ENCODE measurements around the gene SPOCD1.

The SPOCD1 gene

DNA sequence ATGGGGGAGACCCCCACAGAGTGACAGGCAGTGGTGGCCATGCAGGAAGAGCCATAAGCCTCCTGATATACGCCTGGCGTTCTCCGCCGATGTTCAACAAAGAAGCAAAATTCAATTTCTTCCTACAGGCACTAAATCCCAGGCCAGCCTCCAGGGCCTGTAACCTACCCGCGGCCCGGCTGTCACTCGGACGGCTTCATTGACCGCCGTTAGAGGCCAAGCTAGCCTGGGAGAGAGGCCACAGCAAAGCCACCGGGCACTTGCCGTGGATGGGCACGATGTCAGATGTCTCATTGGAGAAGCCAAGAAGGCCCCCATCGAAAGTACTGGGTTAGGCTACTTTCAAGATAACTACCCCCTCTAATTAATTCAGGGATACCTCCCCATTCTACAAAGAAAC, 61.4 kb downstream of the SPOCD1 start:
- no peak for DNase-seq

DNA sequence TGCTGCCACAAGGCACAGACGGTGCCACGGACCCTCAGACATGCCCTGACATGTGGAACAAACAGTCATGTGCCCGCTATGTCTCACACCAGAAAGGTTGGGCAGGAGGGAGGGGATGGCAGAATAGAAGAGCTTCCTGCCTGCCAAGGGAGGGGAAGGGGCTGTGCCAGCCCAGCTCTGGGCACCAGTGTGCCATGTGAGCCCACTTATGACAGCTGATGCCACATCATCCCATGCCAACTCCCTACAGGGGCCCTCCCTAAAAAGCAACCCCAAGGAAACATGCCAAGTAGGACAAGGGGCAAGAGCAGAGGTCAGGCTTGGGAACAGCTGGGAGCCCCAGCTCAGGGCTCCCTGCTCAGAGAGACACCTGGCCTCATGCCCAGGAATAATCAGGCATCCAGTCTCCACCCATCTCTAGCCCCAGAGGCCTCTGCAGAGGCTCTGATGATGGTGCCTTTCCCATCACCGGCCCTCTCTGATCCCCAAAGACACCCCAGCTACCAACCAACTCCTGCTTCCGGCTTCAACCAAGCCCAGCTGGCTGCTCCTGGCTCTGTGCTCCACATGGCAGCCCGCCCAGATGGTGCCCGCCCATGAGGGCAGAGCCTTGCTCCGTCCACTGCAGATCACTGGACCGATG, 62.0 kb downstream of the SPOCD1 start:
- no peak for DNase-seq

DNA sequence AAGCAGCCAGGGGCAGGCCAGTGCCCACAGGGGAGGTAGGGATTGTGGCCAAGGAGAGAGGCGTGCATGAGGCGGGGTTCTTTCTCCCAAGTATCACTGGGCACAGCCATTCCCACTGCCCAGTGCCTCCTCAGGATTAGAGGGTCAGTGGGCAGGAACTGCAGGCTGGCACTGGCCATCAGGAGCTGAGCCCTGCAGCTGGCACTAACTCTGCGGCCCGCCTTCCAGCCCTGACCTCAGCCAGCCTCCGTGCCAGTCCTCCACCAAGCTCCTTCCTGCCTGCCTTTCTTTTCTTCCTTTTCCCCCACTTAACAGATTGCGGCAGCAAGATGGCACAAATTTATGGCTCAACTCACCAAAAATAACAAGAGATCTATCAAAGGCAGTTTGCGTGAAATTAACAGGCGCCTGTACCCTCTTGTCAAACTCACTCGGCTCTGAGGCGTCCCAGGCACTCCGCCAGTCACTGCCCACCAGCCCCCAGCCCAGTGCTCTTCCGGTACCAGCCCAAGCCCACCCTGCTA, 62.8 kb downstream of the SPOCD1 start:
- DNase-seq: no peak

DNA sequence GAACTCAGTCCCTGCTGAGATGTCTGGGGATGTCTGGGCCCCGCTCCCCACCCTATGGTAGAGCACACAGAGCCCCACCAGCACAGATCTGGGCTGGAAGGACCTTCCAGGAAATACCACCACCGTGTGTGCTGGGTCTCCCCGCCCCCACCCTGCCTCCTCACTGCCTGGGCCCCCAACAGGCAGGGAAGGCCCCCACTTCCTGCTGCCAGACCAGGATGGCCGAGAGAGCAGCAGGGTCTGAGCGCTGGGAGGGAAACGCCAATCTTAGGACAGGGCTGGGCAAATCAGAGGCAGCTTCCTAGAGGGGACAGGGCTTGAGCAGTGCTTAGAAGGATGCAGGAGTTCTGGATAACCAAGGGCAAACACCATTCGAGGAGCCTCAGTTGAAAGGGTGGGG, 63.6 kb downstream of the SPOCD1 start:
- no peak for DNase-seq

DNA sequence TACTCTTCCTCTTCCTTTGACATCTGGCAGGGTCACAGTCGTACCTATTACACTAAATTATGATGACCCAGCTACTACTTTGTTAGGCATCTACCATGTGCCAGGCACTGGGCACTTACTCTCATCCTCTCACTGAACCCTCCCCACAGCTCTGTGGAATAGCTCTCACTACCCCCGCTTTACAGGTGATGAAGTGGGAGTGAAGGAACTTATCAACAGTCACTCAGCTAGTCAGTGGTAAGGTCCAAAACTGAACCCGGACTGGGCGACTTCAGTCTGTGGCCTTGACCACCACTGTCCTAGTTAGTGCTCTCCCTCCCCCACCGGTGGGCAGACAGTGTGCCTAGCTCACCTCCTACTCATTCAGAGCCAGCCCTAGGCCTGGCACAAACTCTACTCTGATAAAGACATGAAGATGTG, 64.0 kb downstream of the SPOCD1 start:
- no peak for DNase-seq

DNA sequence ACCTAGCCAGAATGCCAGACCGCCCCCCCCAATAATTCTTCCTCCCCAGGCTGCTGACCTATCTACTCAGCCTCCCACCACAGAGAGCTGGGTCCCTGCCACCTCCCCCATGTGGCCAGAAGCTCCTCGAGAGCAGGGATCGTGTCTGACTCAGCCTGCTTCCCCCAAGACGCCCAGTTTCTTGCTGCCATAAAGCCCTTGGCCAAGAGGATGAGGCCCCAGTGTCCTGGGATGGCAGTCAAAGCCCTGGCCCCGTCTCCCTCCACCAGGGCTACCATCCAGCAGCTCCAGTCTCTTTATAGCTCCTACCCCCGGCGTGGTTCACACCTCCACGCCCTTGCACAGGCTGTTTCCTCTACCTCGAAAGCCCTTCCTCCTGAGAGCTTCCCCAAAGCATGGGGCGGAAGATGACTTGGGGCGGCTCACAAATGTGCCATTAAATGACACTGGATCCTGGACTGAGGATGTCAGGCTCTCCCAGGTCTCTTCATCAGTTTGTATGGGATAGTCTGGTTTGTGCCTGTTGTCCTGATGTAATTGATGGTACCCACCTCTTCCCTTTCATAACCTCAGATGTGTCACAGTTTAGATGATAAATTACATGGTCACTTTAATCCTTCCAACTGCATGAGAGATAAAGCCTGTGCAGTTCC, 64.8 kb downstream of the SPOCD1 start:
- peak; percentile 45 to 50 for DNase-seq

DNA sequence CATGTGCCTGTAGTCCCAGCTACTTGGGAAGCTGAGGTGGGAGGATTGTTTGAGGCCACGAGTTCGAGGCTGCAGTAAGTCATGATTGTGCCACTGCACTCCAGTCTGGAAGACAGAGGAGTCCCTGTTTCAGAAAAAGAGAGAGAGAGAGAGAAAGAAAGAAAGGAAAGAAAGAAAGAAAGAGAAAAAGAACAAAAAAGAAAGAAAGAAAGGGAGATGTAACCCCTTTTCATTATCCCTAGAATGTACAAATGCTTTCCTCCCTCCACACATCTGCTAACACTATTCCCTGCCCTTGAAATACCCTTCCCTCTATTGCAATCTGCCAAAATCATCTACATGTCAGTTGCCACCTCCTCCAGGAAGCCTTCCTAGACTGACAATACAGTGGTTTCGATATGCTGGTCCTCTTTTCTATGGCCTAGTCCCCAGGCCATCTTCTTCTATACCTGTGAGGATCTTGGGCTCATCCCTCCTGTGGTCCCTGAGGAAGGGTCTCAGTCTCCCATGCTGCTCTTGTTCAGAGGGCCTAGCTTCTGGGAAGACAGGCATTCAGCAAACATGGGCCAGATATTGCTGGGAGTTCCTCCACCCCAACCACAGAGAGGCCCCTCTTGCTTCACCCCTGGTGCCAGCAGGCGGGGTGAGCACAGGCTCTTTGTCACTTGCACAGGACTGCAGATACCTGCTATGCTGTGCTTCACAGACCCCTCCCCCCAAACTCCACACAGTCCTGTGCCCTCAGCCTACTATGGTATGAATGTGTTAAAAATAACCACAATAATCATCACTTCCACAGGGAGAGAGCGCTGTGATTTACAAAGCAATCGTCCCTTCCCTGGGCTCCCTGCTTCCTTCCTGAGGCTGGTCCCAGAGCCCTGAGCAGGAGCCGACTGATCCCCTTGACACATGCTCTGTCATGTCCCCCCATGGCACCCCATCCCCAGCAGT, 65.8 kb downstream of the SPOCD1 start:
- DNase-seq: no peak

DNA sequence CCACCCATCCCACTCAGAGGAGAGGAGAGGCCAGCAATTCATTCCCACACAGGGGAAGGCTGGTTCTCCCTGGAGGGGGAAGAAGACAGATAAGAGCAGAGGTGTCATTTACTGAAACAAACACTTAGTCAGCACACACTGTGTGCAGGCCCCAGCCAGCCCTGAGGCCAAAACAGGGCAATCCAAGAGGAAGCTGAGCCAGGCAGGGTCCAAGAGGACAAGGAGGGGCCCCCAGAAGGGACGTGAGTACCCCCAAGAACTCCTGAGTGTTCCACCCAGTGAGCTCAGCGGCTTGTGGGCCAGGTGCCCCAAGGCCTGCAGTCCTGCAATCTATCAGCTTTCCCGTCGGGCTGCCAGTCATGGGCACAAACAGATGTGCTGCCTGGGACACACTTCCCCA, 67.5 kb downstream of the SPOCD1 start:
- no peak for DNase-seq

DNA sequence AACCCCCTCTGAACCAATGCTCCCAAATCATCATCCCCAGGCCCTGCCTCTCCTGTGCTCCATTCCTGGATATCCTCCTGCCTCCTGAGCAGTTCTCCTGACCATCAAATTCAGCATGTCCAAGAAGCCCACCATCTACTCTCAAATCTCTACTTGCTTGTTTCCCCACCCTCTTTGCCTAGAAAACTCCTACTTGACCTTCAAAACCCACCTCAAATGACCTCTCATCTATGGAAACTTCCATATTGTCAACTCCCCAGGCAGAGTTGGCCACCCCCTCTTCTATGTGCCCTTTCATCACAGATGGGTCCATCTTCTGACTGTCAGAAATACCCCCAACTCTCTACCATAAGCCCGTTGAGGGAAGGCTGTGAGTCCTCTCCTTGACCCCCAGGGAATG, 68.5 kb downstream of the SPOCD1 start:
- no peak for DNase-seq

DNA sequence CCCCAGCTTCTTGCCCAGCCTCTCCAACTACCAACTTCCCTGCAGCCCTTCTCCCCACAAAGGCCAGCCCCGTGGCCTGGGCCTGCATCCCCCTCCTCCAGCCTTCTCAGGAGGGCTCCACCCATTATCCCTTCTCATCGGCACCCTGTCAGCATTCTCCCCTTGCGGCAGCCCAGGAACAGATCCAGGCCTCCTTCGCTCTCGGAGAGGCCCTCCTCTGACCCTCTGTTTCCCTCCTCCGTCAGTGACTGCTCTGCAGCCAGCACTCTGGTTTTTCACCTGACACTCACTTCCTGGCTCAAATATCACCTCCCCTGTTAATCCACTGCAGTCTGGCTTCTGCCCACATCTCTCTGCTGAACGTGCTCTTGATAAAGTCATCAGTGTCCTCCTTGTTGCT, 69.1 kb downstream of the SPOCD1 start:
- DNase-seq: no peak

DNA sequence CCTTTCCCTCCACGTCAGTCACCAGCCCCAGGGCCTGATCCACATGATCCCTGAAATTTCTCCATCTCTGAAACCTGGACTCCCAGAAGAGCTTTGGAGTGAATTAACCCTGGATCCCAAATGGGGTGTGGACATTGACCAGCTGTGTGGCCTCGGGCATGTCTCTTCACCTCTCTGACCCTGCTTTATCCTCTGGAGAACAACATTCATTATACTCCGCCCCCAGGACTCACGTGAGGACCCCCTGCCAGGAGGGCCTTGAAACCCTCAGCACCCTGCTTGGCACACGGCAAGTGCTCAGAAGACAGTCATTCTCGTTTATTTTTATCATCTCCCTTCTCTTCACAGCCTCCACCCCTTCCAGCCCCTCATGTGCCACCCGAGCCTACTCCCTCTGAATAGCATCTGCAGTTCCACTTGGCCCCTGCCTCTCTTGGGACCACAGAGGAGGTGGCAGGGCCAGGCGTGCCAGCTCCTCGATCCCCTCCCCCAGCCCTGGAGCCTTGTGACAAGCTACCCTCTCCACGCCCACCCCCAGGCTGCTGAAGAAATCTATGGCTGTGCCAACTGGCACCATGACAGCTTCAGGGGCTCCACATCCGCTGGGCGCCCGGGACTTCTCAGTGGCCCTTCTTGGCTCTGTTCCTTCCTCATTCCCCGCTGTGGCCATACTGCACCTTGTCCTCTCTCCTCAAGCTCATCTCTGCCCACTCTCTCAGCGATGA, 69.7 kb downstream of the SPOCD1 start:
- no peak for DNase-seq

DNA sequence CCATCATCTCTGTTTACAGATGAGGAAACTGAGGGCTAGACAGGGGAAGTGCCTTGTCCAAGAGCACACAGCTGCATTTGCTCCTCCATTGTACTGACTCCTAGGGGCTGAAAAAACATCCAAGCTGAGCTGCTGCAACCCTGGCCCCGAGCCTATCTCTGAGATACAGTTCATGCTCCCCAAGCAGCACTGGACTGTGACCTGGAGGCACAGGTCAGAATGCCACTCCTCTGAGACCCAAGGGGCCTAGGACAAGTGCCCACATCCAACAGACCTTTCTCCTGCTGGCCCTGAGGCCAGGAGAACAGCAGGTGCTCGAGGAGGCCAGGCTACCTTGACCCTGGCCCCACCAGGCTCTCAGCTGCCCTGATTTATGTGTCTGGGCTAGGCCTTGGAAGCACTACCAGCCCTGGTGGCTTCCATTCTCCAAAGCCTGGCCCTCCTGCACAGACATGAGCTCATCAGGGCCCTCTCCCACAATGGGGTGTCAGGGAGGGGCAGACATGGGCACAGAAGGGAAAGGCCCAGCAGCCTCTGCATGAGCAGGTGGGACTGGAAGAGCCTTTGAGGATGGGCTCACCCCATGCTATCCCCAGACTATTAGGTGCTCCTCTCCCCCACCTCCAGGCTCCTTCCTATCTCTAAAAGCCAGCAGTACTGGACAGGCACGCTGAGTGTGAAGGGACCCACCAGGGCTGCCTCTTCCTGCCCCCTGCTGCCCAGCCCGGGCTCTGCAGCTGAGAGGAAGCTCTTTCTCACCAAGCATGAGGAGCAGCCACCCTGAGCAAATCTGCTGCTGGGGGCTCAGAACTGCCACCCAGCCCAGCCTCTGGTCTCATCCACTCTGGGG, 70.5 kb downstream of the SPOCD1 start:
- DNase-seq: peak; percentile 52 to 60

DNA sequence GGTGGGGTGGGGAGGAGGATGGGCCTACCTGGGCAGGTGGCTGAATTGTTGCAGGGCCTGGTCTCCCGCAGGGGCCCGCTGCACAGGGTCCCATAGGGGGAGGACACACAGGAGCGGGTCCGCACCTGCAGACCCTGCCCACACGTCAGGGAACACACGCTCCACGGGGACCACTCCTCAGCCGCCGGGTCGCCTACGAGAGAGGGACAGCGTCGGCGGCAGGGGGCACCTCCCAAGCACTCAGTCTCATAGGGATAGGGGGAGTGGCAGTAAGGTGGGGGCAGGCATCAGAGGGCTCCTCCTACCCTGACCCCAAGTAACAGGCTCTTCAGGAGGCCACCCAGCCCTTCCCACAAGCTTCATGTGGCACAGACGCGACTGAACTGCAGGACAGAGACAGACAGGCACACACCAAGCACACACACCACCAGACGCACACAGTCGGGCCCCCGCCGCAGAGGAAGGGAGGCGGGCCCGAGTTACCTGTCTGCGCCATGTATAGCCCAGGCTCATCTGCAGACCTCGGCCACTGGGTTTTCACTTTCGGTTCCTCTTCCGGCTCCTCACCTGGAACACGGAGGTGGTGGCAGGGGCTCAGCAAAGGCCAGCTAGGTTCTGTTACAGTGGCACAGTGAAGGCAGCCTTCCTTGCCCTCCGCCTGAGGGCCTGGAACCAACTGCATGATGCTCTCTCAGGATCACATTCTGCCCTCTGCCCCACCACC, 71.5 kb downstream of the SPOCD1 start:
- peak; percentile 17 to 51 for DNase-seq

DNA sequence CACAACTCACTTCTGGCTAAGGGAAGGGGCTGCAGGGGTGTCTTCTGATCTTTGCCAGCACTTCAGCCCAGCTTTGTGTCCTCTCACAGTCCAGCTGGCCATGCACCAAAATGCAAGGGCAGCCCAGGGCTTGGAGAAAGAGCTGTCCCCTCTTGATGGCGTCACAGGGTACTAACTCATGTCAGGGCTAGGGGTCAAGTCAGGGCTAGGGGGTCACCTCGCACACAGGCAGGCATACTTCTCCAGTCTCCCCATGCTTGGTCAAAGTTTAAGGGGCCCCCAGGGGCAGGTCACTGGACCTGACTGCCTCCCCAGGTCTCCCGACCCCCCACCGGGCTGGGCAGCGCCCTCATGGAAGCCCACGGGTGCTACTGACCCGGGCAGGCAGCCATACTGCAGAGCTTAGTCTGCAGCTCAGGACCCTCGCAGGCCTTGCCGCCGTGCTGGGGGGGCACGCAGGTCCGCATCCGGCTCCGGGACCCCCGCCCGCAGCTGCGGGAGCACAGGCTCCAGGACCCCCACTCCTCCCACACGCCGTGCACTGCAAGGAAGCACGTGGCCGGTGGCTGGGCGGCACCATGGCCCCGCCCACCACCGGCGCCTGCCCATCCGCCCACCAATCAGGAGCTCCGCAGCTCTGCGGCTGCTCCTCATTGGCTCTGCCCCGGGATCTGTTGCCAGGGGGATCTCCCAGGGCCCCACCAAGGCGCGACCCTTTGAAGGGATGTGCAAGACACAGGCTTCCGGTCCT, 73.2 kb downstream of the SPOCD1 start:
- no peak for DNase-seq

All from CD4-positive, alpha-beta T cell treated with Interleukin-1 beta for 1 hour (primary cell).